ENCODE measurements around the gene KCNH4. TPM values are rescaled to one million over a fixed set of nuclear protein-coding genes. Genes with fewer than 3 reads are reported as not detected.
A peak's percentile ranks its signal among the peaks of the same experiment; 100 is the strongest.

KCNH4 gene
- polyA plus RNA-seq, 3 donors = 0.05 TPM; not detected in 2

- Histone ChIP-seq H3K36me3 (replicated peaks in 1 of 2; ENCODE audit: control insufficient read depth in 1 of 2, insufficient read depth in 2 of 2, low read length in 2 of 2) (peaks cover 1 to 3% of the 10 kb centered on the region in 2 donors), H3K27ac (ENCODE audit: low read depth in 1 of 2, low read length in 2 of 2) (peak overlapping the region in 1 of 2 donors; percentile 85), H3K4me3 (replicated peaks in 1 of 3; ENCODE audit: low read depth in 2 of 3, low read length in 3 of 3) (no peak overlapping the region), H3K9ac (ENCODE audit: insufficient read depth, low read length, poor library complexity, severe bottlenecking) (no peak overlapping the region), H4K20me1 (ENCODE audit: insufficient read depth, low read length) (no peaks in the 10 kb centered on the region), H3K79me2 (ENCODE audit: insufficient read depth, low read length) (peaks cover 5% of the 10 kb centered on the region), H3K4me2 (replicated peaks; ENCODE audit: extremely low read depth, low read length, poor library complexity, severe bottlenecking) (no peak overlapping the region), H3K27me3 (ENCODE audit: control insufficient read depth in 2 of 2, insufficient read depth in 2 of 2, low read length in 2 of 2) (no peaks in the 10 kb centered on the region), H2AFZ (ENCODE audit: insufficient read depth, low read depth, low read length, poor library complexity, severe bottlenecking) (no peak overlapping the region), H3K9me3 (replicated peaks in 1 of 2; ENCODE audit: control insufficient read depth in 1 of 2, insufficient read depth in 1 of 2, low read length in 2 of 2) (no peaks in the 10 kb centered on the region), H3K4me1 (ENCODE audit: control insufficient read depth in 1 of 2, insufficient read depth in 2 of 2, low read length in 2 of 2) (peaks cover 18 to 21% of the 10 kb centered on the region in 2 donors)
- no peak for TF ChIP-seq CTCF (IDR thresholded peaks at IDR 0.05)
- H3K27me3 Mint-ChIP-seq (ENCODE audit: low read depth in 3 of 3) = peaks cover 0 to 1% (median 0%) of the 10 kb centered on the region in 3 donors
- peaks cover 32% of the 10 kb centered on the region for H3K4me1 Mint-ChIP-seq
- peak overlapping the region in 2 of 7 donors; percentile 42 to 43 for H3K27ac Mint-ChIP-seq
- DNase-seq = no peak
- no peak overlapping the region for H3K4me3 Mint-ChIP-seq
- H3K9me3 Mint-ChIP-seq = no peaks in the 10 kb centered on the region
- no CpG with 5 or more reads among the region's 9 CpGs for WGBS (ENCODE audit: insufficient coverage)
- peaks cover 33 to 39% of the 10 kb centered on the region in 2 donors for H3K36me3 Mint-ChIP-seq
- intact Hi-C loops (cut with micrococcal nuclease) = loop anchor here in 1 of 2 donors (5.0 kb wide), 2 partner anchors 52 to 197 kb away; partner anchors contain the start of gene ACLY
These were observed 66.8 kb downstream of the KCNH4 start for GRCh38 chr17:42114118-42114517.

- Histone ChIP-seq H3K27me3 (ENCODE audit: control insufficient read depth in 2 of 2, insufficient read depth in 2 of 2, low read length in 2 of 2) (no peaks in the 10 kb centered on the region), H3K4me3 (replicated peaks in 1 of 3; ENCODE audit: low read depth in 2 of 3, low read length in 3 of 3) (peak overlapping the region in 1 of 3 experiments; percentile 81), H3K79me2 (ENCODE audit: insufficient read depth, low read length) (peaks cover 5% of the 10 kb centered on the region), H3K9ac (ENCODE audit: insufficient read depth, low read length, poor library complexity, severe bottlenecking) (peak overlapping the region; percentile 71), H3K27ac (ENCODE audit: low read depth in 1 of 2, low read length in 2 of 2) (peak overlapping the region; percentile 72 to 85), H3K9me3 (replicated peaks in 1 of 2; ENCODE audit: control insufficient read depth in 1 of 2, insufficient read depth in 1 of 2, low read length in 2 of 2) (no peaks in the 10 kb centered on the region), H4K20me1 (ENCODE audit: insufficient read depth, low read length) (no peaks in the 10 kb centered on the region), H2AFZ (ENCODE audit: insufficient read depth, low read depth, low read length, poor library complexity, severe bottlenecking) (peak overlapping the region; percentile 88), H3K36me3 (replicated peaks in 1 of 2; ENCODE audit: control insufficient read depth in 1 of 2, insufficient read depth in 2 of 2, low read length in 2 of 2) (peaks cover 6 to 9% of the 10 kb centered on the region in 2 donors), H3K4me1 (ENCODE audit: control insufficient read depth in 1 of 2, insufficient read depth in 2 of 2, low read length in 2 of 2) (peaks cover 18 to 21% of the 10 kb centered on the region in 2 donors), H3K4me2 (replicated peaks; ENCODE audit: extremely low read depth, low read length, poor library complexity, severe bottlenecking) (peak overlapping the region; percentile 75)
- H3K27me3 Mint-ChIP-seq (ENCODE audit: low read depth in 3 of 3) = peaks cover 0 to 3% (median 0%) of the 10 kb centered on the region in 3 donors
- H3K27ac Mint-ChIP-seq = peak overlapping the region in 5 of 7 donors; percentile 26 to 93 (median 60)
- peaks cover 39 to 45% of the 10 kb centered on the region in 2 donors for H3K36me3 Mint-ChIP-seq
- intact Hi-C loops (cut with micrococcal nuclease) = loop anchor here in 1 of 2 donors (5.0 kb wide), 2 partner anchors 51 to 196 kb away; partner anchors contain the start of gene ACLY
- no peak overlapping the region for H3K4me3 Mint-ChIP-seq
- H3K4me1 Mint-ChIP-seq = peaks cover 30% of the 10 kb centered on the region
- H3K9me3 Mint-ChIP-seq = no peaks in the 10 kb centered on the region
- DNase-seq = no peak
- WGBS (ENCODE audit: insufficient coverage) = 96% methylated on average over 26 of the region's 28 CpGs
- TF ChIP-seq CTCF (IDR thresholded peaks at IDR 0.05) = no peak
These were observed 67.5 kb downstream of the KCNH4 start for GRCh38 chr17:42113293-42114069.

Data from CD14-positive monocyte (primary cell).